ENCODE data around the gene CARMIL1.
"Not testable (repeated sequence)": the region's sequence is repeated elsewhere in the genome, so short reads cannot be mapped to it uniquely, and the experiment has no call there.

Gene CARMIL1

GRCh38 chr6:25441663-25442270 lies 162.6 kb downstream of the CARMIL1 start:
- H3K27ac ChIP-seq (ENCODE audit: low read length): no peak overlapping the region
- H3K4me3 ChIP-seq (ENCODE audit: low read length in 2 of 2): no peak overlapping the region
- no peaks in the 10 kb centered on the region for H3K36me3 ChIP-seq (ENCODE audit: control insufficient read depth in 2 of 2, insufficient read depth in 2 of 2, low read length in 2 of 2)
- H3K27me3 ChIP-seq (ENCODE audit: control insufficient read depth in 1 of 2, insufficient read depth in 2 of 2, low read length in 2 of 2): no peaks in the 10 kb centered on the region
- H3K9me3 ChIP-seq (ENCODE audit: control insufficient read depth in 2 of 2, low read length in 2 of 2): no peaks in the 10 kb centered on the region
- no peak overlapping the region for H3K9ac ChIP-seq (ENCODE audit: low read length in 2 of 2)
- H3K4me1 ChIP-seq (ENCODE audit: control insufficient read depth, insufficient read depth, low read length): no peaks in the 10 kb centered on the region

- no peaks in the 10 kb centered on the region for H3K9me3 ChIP-seq (ENCODE audit: control insufficient read depth in 2 of 2, low read length in 2 of 2)
- no peak overlapping the region for H3K9ac ChIP-seq (ENCODE audit: low read length in 2 of 2)
- no peaks in the 10 kb centered on the region for H3K4me1 ChIP-seq (ENCODE audit: control insufficient read depth, insufficient read depth, low read length)
- no peaks in the 10 kb centered on the region for H3K27me3 ChIP-seq (ENCODE audit: control insufficient read depth in 1 of 2, insufficient read depth in 2 of 2, low read length in 2 of 2)
- H3K36me3 ChIP-seq (ENCODE audit: control insufficient read depth in 2 of 2, insufficient read depth in 2 of 2, low read length in 2 of 2): no peaks in the 10 kb centered on the region
- no peak overlapping the region for H3K4me3 ChIP-seq (ENCODE audit: low read length in 2 of 2)
- no peak overlapping the region for H3K27ac ChIP-seq (ENCODE audit: low read length)
Observed at GRCh38 chr6:25442898-25443297, 163.7 kb downstream of the CARMIL1 start.

- not testable (repeated sequence) for H3K27ac ChIP-seq (ENCODE audit: low read length); H3K4me3 ChIP-seq (ENCODE audit: low read length in 2 of 2); H3K36me3 ChIP-seq (ENCODE audit: control insufficient read depth in 2 of 2, insufficient read depth in 2 of 2, low read length in 2 of 2); H3K9me3 ChIP-seq (ENCODE audit: control insufficient read depth in 2 of 2, low read length in 2 of 2); H3K9ac ChIP-seq (ENCODE audit: low read length in 2 of 2); H3K4me1 ChIP-seq (ENCODE audit: control insufficient read depth, insufficient read depth, low read length); H3K27me3 ChIP-seq (ENCODE audit: control insufficient read depth in 1 of 2, insufficient read depth in 2 of 2, low read length in 2 of 2)
Observed at GRCh38 chr6:25444521-25444920, 165.3 kb downstream of the CARMIL1 start.

- Histone ChIP-seq H3K36me3 (ENCODE audit: control insufficient read depth in 2 of 2, insufficient read depth in 2 of 2, low read length in 2 of 2) (no peaks in the 10 kb centered on the region), H3K27me3 (ENCODE audit: control insufficient read depth in 1 of 2, insufficient read depth in 2 of 2, low read length in 2 of 2) (no peaks in the 10 kb centered on the region), H3K9ac (ENCODE audit: low read length in 2 of 2) (no peak overlapping the region), H3K27ac (ENCODE audit: low read length) (no peak overlapping the region), H3K9me3 (ENCODE audit: control insufficient read depth in 2 of 2, low read length in 2 of 2) (no peaks in the 10 kb centered on the region), H3K4me1 (ENCODE audit: control insufficient read depth, insufficient read depth, low read length) (no peaks in the 10 kb centered on the region), H3K4me3 (ENCODE audit: low read length in 2 of 2) (no peak overlapping the region)
Observed at GRCh38 chr6:25446830-25447569, 167.8 kb downstream of the CARMIL1 start.

- Histone ChIP-seq H3K27me3 (ENCODE audit: control insufficient read depth in 1 of 2, insufficient read depth in 2 of 2, low read length in 2 of 2) (no peaks in the 10 kb centered on the region), H3K36me3 (ENCODE audit: control insufficient read depth in 2 of 2, insufficient read depth in 2 of 2, low read length in 2 of 2) (no peaks in the 10 kb centered on the region), H3K27ac (ENCODE audit: low read length) (no peak overlapping the region)
Observed at GRCh38 chr6:25447570-25447929, 168.4 kb downstream of the CARMIL1 start.

GRCh38 chr6:25448965-25449538 lies 169.9 kb downstream of the CARMIL1 start:
- no peak overlapping the region for H3K27ac ChIP-seq (ENCODE audit: low read length)
- H3K9ac ChIP-seq (ENCODE audit: low read length in 2 of 2): no peak overlapping the region
- no peaks in the 10 kb centered on the region for H3K9me3 ChIP-seq (ENCODE audit: control insufficient read depth in 2 of 2, low read length in 2 of 2)
- H3K4me3 ChIP-seq (ENCODE audit: low read length in 2 of 2): no peak overlapping the region
- H3K4me1 ChIP-seq (ENCODE audit: control insufficient read depth, insufficient read depth, low read length): no peaks in the 10 kb centered on the region
- no peaks in the 10 kb centered on the region for H3K36me3 ChIP-seq (ENCODE audit: control insufficient read depth in 2 of 2, insufficient read depth in 2 of 2, low read length in 2 of 2)
- H3K27me3 ChIP-seq (ENCODE audit: control insufficient read depth in 1 of 2, insufficient read depth in 2 of 2, low read length in 2 of 2): no peaks in the 10 kb centered on the region

More at GRCh38 chr6:25447570-25447929, 168.4 kb downstream of the CARMIL1 start:
- no peak overlapping the region for H3K4me3 ChIP-seq (ENCODE audit: low read length in 2 of 2)
- H3K4me1 ChIP-seq (ENCODE audit: control insufficient read depth, insufficient read depth, low read length): no peaks in the 10 kb centered on the region
- H3K9me3 ChIP-seq (ENCODE audit: control insufficient read depth in 2 of 2, low read length in 2 of 2): no peaks in the 10 kb centered on the region
- H3K9ac ChIP-seq (ENCODE audit: low read length in 2 of 2): no peak overlapping the region

GRCh38 chr6:25449774-25450173 lies 170.6 kb downstream of the CARMIL1 start:
- no peaks in the 10 kb centered on the region for H3K36me3 ChIP-seq (ENCODE audit: control insufficient read depth in 2 of 2, insufficient read depth in 2 of 2, low read length in 2 of 2)
- no peaks in the 10 kb centered on the region for H3K27me3 ChIP-seq (ENCODE audit: control insufficient read depth in 1 of 2, insufficient read depth in 2 of 2, low read length in 2 of 2)
- H3K4me3 ChIP-seq (ENCODE audit: low read length in 2 of 2): no peak overlapping the region
- H3K27ac ChIP-seq (ENCODE audit: low read length): no peak overlapping the region
- no peaks in the 10 kb centered on the region for H3K9me3 ChIP-seq (ENCODE audit: control insufficient read depth in 2 of 2, low read length in 2 of 2)
- H3K9ac ChIP-seq (ENCODE audit: low read length in 2 of 2): no peak overlapping the region
- H3K4me1 ChIP-seq (ENCODE audit: control insufficient read depth, insufficient read depth, low read length): no peaks in the 10 kb centered on the region

- H3K36me3 ChIP-seq (ENCODE audit: control insufficient read depth in 2 of 2, insufficient read depth in 2 of 2, low read length in 2 of 2): no peaks in the 10 kb centered on the region
- H3K4me1 ChIP-seq (ENCODE audit: control insufficient read depth, insufficient read depth, low read length): no peaks in the 10 kb centered on the region
- no peak overlapping the region for H3K4me3 ChIP-seq (ENCODE audit: low read length in 2 of 2)
- no peaks in the 10 kb centered on the region for H3K9me3 ChIP-seq (ENCODE audit: control insufficient read depth in 2 of 2, low read length in 2 of 2)
- H3K9ac ChIP-seq (ENCODE audit: low read length in 2 of 2): no peak overlapping the region
- no peaks in the 10 kb centered on the region for H3K27me3 ChIP-seq (ENCODE audit: control insufficient read depth in 1 of 2, insufficient read depth in 2 of 2, low read length in 2 of 2)
- no peak overlapping the region for H3K27ac ChIP-seq (ENCODE audit: low read length)
Observed at GRCh38 chr6:25450469-25451198, 171.5 kb downstream of the CARMIL1 start.

GRCh38 chr6:25452031-25452430 lies 172.9 kb downstream of the CARMIL1 start:
- H3K27ac ChIP-seq (ENCODE audit: low read length): no peak overlapping the region
- H3K9ac ChIP-seq (ENCODE audit: low read length in 2 of 2): no peak overlapping the region
- no peak overlapping the region for H3K4me3 ChIP-seq (ENCODE audit: low read length in 2 of 2)
- no peaks in the 10 kb centered on the region for H3K27me3 ChIP-seq (ENCODE audit: control insufficient read depth in 1 of 2, insufficient read depth in 2 of 2, low read length in 2 of 2)
- no peaks in the 10 kb centered on the region for H3K36me3 ChIP-seq (ENCODE audit: control insufficient read depth in 2 of 2, insufficient read depth in 2 of 2, low read length in 2 of 2)
- H3K9me3 ChIP-seq (ENCODE audit: control insufficient read depth in 2 of 2, low read length in 2 of 2): no peaks in the 10 kb centered on the region
- H3K4me1 ChIP-seq (ENCODE audit: control insufficient read depth, insufficient read depth, low read length): no peaks in the 10 kb centered on the region

- H3K4me3 ChIP-seq (ENCODE audit: low read length in 2 of 2): no peak overlapping the region
- no peak overlapping the region for H3K27ac ChIP-seq (ENCODE audit: low read length)
- H3K4me1 ChIP-seq (ENCODE audit: control insufficient read depth, insufficient read depth, low read length): no peaks in the 10 kb centered on the region
Observed at GRCh38 chr6:25453288-25453687, 174.1 kb downstream of the CARMIL1 start.

More at GRCh38 chr6:25453288-25453687, 174.1 kb downstream of the CARMIL1 start:
- H3K27me3 ChIP-seq (ENCODE audit: control insufficient read depth in 1 of 2, insufficient read depth in 2 of 2, low read length in 2 of 2): no peaks in the 10 kb centered on the region
- no peaks in the 10 kb centered on the region for H3K9me3 ChIP-seq (ENCODE audit: control insufficient read depth in 2 of 2, low read length in 2 of 2)
- no peak overlapping the region for H3K9ac ChIP-seq (ENCODE audit: low read length in 2 of 2)
- H3K36me3 ChIP-seq (ENCODE audit: control insufficient read depth in 2 of 2, insufficient read depth in 2 of 2, low read length in 2 of 2): no peaks in the 10 kb centered on the region
